ENCODE results near the gene UBTD2.
"Not testable (repeated sequence)": the region's sequence is repeated elsewhere in the genome, so short reads cannot be mapped to it uniquely, and the experiment has no call there.

The UBTD2 gene

GRCh38 chr5:172245046-172245445 lies 38.5 kb downstream of the UBTD2 start:
- no peak for DNase-seq

DNA sequence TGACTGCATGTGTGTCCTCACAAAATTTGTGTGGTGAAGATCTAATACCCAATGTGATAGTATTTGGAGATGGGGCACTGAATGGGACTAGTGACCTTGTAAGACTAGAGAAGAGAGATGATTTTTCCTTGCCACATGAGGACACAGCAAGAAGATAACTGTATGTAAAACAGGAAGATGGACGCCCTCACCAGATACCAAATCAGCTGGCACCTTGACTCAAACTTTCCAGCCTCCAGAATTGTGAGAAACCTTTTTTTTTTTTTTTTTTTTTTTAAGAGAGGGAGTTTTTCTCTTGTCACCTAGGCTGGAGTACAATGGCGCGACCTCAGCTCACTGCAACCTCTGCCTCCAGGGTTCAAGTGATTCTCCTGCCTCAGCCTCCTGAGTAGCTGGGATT lies 40.3 kb downstream of the UBTD2 start:
- DNase-seq: no peak

- DNase-seq: no peak
These were observed 45.2 kb downstream of the UBTD2 start for GRCh38 chr5:172238334-172238733.

DNA sequence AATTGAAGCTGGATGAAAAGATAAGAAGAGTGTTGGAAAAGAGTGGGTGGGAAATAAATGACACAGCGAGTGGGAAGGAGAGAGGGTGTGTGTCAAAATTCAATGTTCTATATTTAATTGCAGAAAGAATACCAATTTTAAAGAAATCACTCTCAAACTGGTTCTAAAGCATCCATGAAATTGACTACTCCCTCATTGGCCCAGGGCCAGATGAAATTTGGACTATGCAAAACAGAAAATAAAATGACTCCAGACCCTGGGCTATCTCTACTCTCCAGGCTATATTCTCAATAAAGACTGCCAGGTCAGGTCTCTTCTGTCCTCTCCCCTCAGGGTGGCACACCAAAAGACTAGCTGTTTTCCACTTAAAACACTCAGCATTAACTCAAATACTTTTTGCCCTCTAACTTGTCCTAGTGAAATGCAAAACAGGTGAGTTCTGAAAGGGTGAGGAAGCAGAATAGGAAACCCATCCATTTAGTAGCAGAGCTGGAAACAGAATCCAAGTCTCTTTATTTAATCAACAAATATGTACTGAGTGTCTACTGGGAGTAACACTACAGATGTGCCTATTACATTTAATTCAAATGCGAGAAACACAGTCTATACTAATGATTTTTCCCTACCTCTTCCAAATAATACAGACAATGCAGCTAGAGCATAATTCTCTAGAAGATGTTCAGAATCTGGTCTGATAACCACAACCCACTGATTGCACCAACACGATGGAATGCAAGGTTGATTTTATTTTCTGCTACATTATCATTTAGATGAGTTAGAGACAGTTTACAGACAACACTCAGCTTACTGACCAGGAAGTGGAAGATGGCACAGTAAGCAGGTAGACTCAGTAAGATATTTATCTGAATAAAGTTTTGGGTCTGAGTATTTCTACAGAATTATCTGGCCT lies 47.5 kb downstream of the UBTD2 start:
- no peak for DNase-seq

- no peak for DNase-seq
These were observed 48.3 kb downstream of the UBTD2 start for GRCh38 chr5:172235132-172235780.

GRCh38 chr5:172234031-172234430 lies 49.5 kb downstream of the UBTD2 start:
- DNase-seq: no peak

GRCh38 chr5:172229904-172230303 lies 53.7 kb downstream of the UBTD2 start:
- DNase-seq: no peak

GRCh38 chr5:172224996-172225395 lies 58.6 kb downstream of the UBTD2 start:
- no peak for DNase-seq

DNA sequence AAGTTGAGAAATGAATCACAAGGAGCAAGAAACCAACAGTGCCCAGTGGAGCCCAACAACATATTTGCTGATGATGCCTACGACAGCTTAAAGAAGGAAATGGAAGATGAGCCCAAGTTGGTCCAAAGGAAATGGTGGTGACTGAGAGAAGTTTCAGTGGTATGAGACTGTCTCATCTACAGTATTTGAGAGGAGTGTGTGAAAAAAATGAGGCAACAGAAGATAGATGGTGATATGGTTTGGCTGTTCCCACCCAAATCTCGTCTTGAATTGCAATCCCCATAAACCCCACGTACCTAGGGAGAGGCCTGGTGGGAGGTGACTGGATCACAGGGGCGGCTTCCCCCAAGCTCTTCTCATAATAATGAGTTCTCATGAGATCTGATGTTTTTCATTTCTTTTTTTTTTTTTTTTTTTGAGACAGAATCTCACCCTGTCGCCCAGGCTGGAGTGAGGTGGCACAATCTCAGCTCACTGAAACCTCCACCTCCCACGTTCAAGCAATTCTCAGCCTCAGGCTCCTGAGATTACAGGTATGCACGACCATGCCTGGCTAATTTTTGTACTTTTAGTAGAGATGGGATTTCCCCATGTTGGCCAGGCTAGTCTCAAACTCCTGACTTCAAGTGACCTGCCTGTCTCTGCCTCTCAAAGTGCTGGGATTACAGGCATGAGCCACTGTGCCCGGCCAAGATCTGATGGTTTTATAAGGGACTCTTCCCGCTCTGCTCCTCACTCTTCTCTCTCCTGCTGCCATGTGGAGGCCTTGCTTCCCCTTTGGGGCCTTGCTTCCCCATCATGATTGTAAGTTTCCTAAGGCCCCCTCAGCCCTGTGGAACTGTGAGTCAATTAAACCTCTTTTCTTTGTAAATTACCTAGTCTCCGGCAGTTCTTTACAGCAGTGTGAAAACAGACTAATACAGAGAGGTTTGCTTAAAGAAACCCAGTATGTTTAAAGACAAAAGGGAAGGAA lies 59.4 kb downstream of the UBTD2 start:
- DNase-seq: no peak

- DNase-seq: no peak
These were observed 64.3 kb downstream of the UBTD2 start for GRCh38 chr5:172219296-172219695.

- DNase-seq: no peak
These were observed 67.2 kb downstream of the UBTD2 start for GRCh38 chr5:172216345-172216744.

- no peak for DNase-seq
These were observed 70.4 kb downstream of the UBTD2 start for GRCh38 chr5:172213126-172213525.

DNA sequence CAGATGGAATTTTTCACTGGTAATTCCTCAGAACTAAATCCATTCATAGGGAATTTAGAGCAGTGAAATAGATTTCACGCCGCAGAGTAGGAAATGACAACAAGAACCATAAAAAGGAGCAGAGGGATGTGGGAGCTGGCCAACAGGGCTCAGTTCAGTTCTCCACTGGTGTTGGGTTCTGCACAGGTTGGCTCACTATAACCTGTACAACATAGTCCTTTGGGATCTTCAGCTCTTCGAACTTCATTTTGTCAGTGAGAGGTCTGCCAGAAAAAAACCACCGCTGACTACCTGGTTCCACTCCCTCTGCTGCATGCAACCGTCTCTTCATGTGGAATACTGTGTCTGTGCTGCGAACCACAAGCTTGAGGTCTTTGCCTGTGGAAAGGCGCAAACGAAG lies 71.9 kb downstream of the UBTD2 start:
- DNase-seq: no peak

GRCh38 chr5:172209714-172210113 lies 73.8 kb downstream of the UBTD2 start:
- DNase-seq: no peak

- DNase-seq: no peak
These were observed 76.1 kb downstream of the UBTD2 start for GRCh38 chr5:172207511-172207910.

DNA sequence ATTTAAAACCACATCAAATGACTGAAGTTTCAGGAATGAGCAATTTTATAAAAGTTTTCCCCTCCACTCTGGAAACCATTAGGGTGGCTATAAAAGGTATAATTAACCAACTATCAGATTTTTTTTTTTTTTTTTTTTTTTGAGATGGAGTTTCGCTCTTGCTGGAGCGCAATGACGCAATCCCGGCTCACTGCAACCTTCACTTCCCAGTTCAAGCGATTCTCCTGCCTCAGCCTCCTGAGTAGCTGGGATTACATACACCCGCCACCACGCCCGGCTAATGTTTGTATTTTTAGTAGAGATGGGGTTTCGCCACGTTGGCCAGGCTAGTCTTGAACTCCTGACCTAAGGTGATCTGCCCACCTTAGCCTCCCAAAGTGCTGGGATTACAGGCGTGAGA lies 77.6 kb downstream of the UBTD2 start:
- DNase-seq: not testable (repeated sequence)

DNA sequence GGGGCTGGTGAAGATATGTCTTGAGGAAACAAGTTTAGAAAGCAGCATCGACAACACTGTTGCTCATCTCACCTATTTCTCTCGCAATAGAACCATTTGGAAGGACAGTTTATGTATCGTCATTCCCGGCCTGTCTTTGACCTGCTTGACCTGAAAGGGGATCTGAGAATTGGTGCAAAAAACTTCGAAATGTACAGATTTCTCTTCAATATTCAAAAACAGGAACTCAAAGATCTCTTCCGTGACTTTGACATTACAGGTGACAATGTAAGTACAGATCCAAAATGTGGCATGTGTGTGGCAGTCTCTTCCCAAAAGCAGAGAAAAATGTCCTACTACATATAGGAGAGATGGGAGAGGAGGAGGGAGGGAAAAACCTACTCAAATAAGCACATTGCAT lies 83.1 kb downstream of the UBTD2 start:
- DNase-seq: no peak

GRCh38 chr5:172199446-172199845 lies 84.1 kb downstream of the UBTD2 start:
- no peak for DNase-seq

GRCh38 chr5:172197775-172198174 lies 85.8 kb downstream of the UBTD2 start:
- not testable (repeated sequence) for DNase-seq

- DNase-seq: no peak
These were observed 88.4 kb downstream of the UBTD2 start for GRCh38 chr5:172194985-172195774.

DNA sequence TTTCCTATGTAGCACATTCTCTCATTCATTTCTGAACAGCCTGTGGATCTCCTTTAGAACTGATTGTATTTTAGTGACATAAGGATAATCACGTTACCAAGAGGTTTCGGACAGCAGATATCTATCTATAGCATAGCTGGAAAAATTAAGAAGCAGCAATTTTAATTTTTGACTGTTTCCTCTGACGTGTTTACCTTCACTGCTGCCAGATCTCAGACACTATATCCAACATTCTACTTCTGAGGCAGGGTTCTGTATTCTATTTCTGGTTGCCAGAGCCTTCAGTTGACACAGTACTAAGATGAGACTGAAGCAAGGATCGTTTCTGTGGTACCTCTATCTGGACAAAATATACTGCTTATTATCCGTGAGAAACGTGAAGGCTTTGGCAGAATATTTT lies 89.7 kb downstream of the UBTD2 start, which contains the start of gene EFCAB9:
TSS of gene EFCAB9 (plus strand) at position 301 of the 400 bp plus-strand sequence. CDS start at position 302, 1 bp downstream.
- DNase-seq: no peak

DNA sequence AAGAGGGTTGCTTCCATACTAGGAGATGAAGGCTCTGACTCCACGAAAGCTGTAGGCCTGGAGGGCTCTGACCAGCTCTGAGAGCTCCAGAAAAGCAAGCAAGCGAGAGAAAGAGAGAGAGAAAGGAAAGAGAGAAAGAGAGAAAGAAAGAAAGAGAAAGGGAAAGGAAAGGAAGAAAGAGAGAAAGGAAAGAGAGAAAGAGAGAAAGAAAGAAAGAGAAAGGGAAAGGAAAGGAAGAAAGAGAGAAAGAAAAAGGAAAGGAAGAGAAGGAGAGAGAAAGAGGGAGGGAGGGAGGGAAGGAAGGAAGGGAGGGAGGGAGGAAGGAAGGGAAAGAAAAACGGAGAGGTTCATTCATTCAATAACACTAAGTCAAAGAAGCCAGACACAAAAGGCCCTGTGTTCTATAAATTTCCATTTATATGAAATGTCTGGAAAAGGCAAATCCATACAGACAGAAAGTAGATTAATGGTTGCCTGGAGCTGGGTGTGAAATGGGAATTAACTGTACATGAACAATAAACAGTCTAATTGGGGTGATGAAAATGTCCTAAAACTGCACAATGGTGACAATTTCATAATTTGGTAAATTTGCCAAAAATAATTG lies 93.8 kb downstream of the UBTD2 start:
- no peak for DNase-seq

Measured in NCI-H1048 (cell line).